ENCODE results near the gene TAF7. TPM values are rescaled to one million over a fixed set of nuclear protein-coding genes. Genes with fewer than 3 reads are reported as not detected.

Gene TAF7
- total and polyA plus RNA-seq, 8 donors: 22.0 to 89.8 (median 40.0) TPM

DNA sequence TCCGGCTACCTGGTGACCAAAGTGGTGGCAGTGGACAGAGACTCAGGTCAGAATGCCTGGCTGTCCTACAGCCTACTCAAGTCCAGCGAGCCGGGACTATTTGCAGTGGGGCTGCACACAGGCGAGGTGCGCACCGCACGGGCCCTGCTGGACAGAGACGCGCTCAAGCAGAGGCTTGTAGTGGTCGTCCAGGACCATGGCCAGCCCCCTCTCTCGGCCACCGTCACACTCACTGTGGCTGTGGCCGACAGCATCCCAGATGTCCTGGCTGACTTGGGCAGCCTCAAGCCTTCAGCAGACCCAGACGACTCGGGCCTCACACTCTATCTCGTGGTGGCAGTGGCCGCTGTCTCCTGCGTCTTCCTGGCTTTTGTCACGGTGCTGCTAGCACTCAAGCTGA is 36.4 kb upstream of the TAF7 start:
- peaks cover 41 to 97% (median 88%) of the 10 kb centered on the region in 4 donors for H3K9me3 ChIP-seq
- 40 to 59% (median 50%) methylated on average over 17 to 19 of the region's 19 CpGs for WGBS, 5 donors

GRCh38 chr5:141356133-141356532 is 35.5 kb upstream of the TAF7 start:
- peaks cover 0 to 6% (median 0%) of the 10 kb centered on the region in 4 donors for H3K36me3 ChIP-seq
- H3K27ac ChIP-seq: no peak overlapping the region
- H3K4me1 ChIP-seq: no peaks in the 10 kb centered on the region
- 67 to 72% (median 69%) methylated on average over 5 of the region's 5 CpGs for WGBS, 5 donors
- intact Hi-C loops (cut with DNase I; ENCODE audit: low total_unique reads): no loop called here
- no peak overlapping the region for H3K4me3 ChIP-seq
- DNase-seq: no peak
- no peak for TF ChIP-seq EP300 (IDR thresholded peaks at IDR 0.05)
- TF ChIP-seq CTCF (IDR thresholded peaks at IDR 0.05): no peak
- TF ChIP-seq POLR2AphosphoS5 (IDR thresholded peaks at IDR 0.05): no peak
- TF ChIP-seq POLR2A (IDR thresholded peaks at IDR 0.05): no peak
- peaks cover 36 to 97% (median 87%) of the 10 kb centered on the region in 4 donors for H3K9me3 ChIP-seq
- peaks cover under 1 to 63% (median 12%) of the 10 kb centered on the region in 3 donors for H3K27me3 ChIP-seq

More for the DNA sequence above, 36.4 kb upstream of the TAF7 start:
- Histone ChIP-seq H3K27me3 (peaks cover 5 to 62% (median 12%) of the 10 kb centered on the region in 3 donors), H3K36me3 (peaks cover 0 to 11% (median 0%) of the 10 kb centered on the region in 4 donors), H3K4me3 (no peak overlapping the region), H3K4me1 (no peaks in the 10 kb centered on the region), H3K27ac (no peak overlapping the region)
- intact Hi-C loops (cut with DNase I; ENCODE audit: low total_unique reads): no loop called here
- TF ChIP-seq POLR2AphosphoS5 (IDR thresholded peaks at IDR 0.05): no peak
- no peak for TF ChIP-seq CTCF (IDR thresholded peaks at IDR 0.05)
- TF ChIP-seq POLR2A (IDR thresholded peaks at IDR 0.05): no peak
- TF ChIP-seq EP300 (IDR thresholded peaks at IDR 0.05): no peak
- no peak for DNase-seq

- peaks cover 35 to 97% (median 87%) of the 10 kb centered on the region in 4 donors for H3K9me3 ChIP-seq
- TF ChIP-seq POLR2AphosphoS5 (IDR thresholded peaks at IDR 0.05) (no peak), POLR2A (IDR thresholded peaks at IDR 0.05) (no peak)
- peaks cover 0 to 6% (median 0%) of the 10 kb centered on the region in 4 donors for H3K36me3 ChIP-seq
- H3K4me1 ChIP-seq: no peaks in the 10 kb centered on the region
- no peak overlapping the region for H3K27ac ChIP-seq
- peak overlapping the region in 1 of 4 donors; percentile 23 for H3K4me3 ChIP-seq
- intact Hi-C loops (cut with DNase I; ENCODE audit: low total_unique reads): no loop called here
- H3K27me3 ChIP-seq: peaks cover 0 to 63% (median 12%) of the 10 kb centered on the region in 3 donors
- no peak for DNase-seq
- WGBS, 5 donors: 50 to 67% (median 53%) methylated on average over 18 to 24 of the region's 24 CpGs
Measured at GRCh38 chr5:141355641-141356040, 35.1 kb upstream of the TAF7 start.

DNA sequence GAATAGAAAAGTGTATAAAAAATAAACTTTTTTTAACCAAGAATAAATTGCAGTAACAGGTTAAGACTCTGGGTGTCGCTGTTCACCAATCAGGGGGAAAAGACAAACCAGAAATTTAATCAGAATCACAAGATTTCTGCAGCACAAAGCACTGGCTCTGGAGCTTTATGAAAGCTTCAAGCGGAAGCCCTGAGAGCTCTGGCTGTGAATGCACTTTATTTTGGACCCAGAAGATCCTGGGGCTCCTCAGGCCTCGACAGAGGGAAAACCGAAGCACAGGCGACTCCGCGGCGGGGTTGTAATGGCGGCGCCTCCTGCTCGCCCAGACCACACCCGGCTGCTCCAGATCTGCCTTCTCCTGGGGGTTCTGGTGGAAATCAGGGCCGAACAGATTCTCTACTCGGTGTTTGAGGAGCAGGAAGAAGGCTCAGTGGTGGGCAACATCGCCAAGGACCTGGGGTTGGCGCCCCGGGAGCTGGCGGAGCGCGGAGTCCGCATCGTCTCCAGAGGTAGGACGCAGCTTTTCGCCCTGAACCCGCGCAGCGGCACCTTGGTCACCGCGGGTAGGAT is 34.4 kb upstream of the TAF7 start, which contains the start of gene PCDHGA4:
Gene PCDHGA4, plus strand, starts transcription at position 122 of the 570 bp plus-strand sequence. Its CDS starts 87 bp downstream, at position 209.
- no peak for DNase-seq
- 14 to 24% (median 17%) methylated on average over 21 to 29 of the region's 29 CpGs for WGBS, 5 donors
- peak within 1 kb of the TSS; percentile 23 to 28 (median 24) for H3K4me3 ChIP-seq
- intact Hi-C loops (cut with DNase I; ENCODE audit: low total_unique reads): no loop called here
- TF ChIP-seq POLR2AphosphoS5 (IDR thresholded peaks at IDR 0.05) (no peak), CTCF (IDR thresholded peaks at IDR 0.05) (peak in 2 of 7 experiments; percentile 10 to 23)
- H3K9me3 ChIP-seq: peaks cover 33 to 97% (median 87%) of the 10 kb centered on the region in 4 donors
- no peak within 1 kb of the TSS for H3K27ac ChIP-seq
- peaks cover 0 to 6% (median 0%) of the 10 kb centered on the region in 4 donors for H3K36me3 ChIP-seq
- H3K27me3 ChIP-seq: peaks cover 0 to 63% (median 9%) of the 10 kb centered on the region in 3 donors
- H3K4me1 ChIP-seq: no peaks in the 10 kb centered on the region

DNA sequence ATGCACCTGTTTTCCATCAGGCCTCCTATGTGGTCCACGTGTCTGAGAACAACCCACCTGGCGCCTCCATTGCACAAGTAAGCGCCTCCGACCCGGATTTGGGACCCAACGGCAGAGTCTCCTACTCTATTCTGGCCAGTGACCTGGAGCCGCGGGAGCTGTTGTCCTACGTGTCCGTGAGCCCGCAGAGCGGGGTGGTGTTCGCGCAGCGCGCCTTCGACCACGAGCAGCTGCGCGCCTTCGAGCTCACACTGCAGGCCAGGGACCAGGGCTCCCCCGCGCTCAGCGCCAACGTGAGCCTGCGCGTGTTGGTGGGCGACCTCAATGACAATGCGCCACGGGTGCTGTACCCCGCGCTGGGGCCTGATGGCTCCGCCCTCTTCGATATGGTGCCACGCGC is 31.0 kb upstream of the TAF7 start:
- H3K36me3 ChIP-seq: peaks cover 0 to 8% (median 0%) of the 10 kb centered on the region in 4 donors
- intact Hi-C loops (cut with DNase I; ENCODE audit: low total_unique reads): no loop called here
- peaks cover 0 to 71% (median 5%) of the 10 kb centered on the region in 3 donors for H3K27me3 ChIP-seq
- H3K9me3 ChIP-seq: peaks cover 31 to 97% (median 86%) of the 10 kb centered on the region in 4 donors
- no peaks in the 10 kb centered on the region for H3K4me1 ChIP-seq
- no peak overlapping the region for H3K27ac ChIP-seq
- H3K4me3 ChIP-seq: no peak overlapping the region
- DNase-seq: no peak
- WGBS, 5 donors: 30 to 56% (median 38%) methylated on average over 6 to 34 of the region's 36 CpGs
- TF ChIP-seq EP300 (IDR thresholded peaks at IDR 0.05): no peak

Data from stomach (tissue), 9 donors.